OCI-LY1 (cell line): ENCODE measurements around the gene ERBB2.

Experiments
- H2AFZ ChIP-seq: fragments of 200-600 bp; sonication (generic), shearing (Covaris generic); 2 replicates; pipeline ENCODE4 v1.6.0; 2014; ENCODE audit warnings: antibody characterized with exemption, mild to moderate bottlenecking, low read length
- H3F3A ChIP-seq: fragments of 200-600 bp; sonication (generic), shearing (Covaris generic); 2 replicates; pipeline ENCODE4 v1.6.0; 2014; ENCODE audit warnings: mild to moderate bottlenecking, antibody characterized with exemption, low read length, moderate library complexity; ENCODE audit not compliant: insufficient read depth
- H3K27ac ChIP-seq: fragments of 200-600 bp; sonication (generic); 2 replicates; pipeline ENCODE4 v1.5.1; 2014; ENCODE audit warnings: low read length, mixed run types, mild to moderate bottlenecking, low read depth; ENCODE audit not compliant: poor library complexity, severe bottlenecking
- H3K27me3 ChIP-seq: fragments of 200-600 bp; sonication (generic); 2 replicates; pipeline ENCODE4 v1.6.0; 2014; ENCODE audit warnings: antibody characterized with exemption, mild to moderate bottlenecking, low read length, moderate library complexity; ENCODE audit not compliant: insufficient read depth
- H3K36me3 ChIP-seq: fragments of 200-600 bp; sonication (generic); 2 replicates; pipeline ENCODE4 v1.6.1; 2014; ENCODE audit warnings: mild to moderate bottlenecking, antibody characterized with exemption, low read length, moderate library complexity, mixed read lengths; ENCODE audit not compliant: insufficient read depth
- H3K4me1 ChIP-seq: fragments of 200-600 bp; sonication (generic); 2 replicates; pipeline ENCODE4 v1.5.1; 2014; ENCODE audit warnings: mild to moderate bottlenecking, low read length, moderate library complexity; ENCODE audit not compliant: insufficient read depth, severe bottlenecking
- H3K4me2 ChIP-seq: fragments of 200-600 bp; sonication (generic), shearing (Covaris generic); 2 replicates; pipeline ENCODE4 v1.6.1; 2014; ENCODE audit warnings: low read length
- H3K4me3 ChIP-seq: fragments of 200-600 bp; sonication (generic); 2 replicates; pipeline ENCODE4 v1.5.1; 2014; ENCODE audit warnings: low read length, low read depth, mild to moderate bottlenecking, mixed read lengths; ENCODE audit not compliant: poor library complexity, severe bottlenecking
- H3K79me2 ChIP-seq: fragments of 200-600 bp; shearing (Covaris generic); 2 replicates; pipeline ENCODE4 v1.6.1; 2016; ENCODE audit warnings: mixed run types, low read length, mixed read lengths; ENCODE audit not compliant: insufficient read depth
- H3K9ac ChIP-seq: fragments of 200-600 bp; sonication (generic), shearing (Covaris generic); 2 replicates; pipeline ENCODE4 v1.6.1; 2014; ENCODE audit warnings: mild to moderate bottlenecking, low read length, mixed read lengths
- H3K9me2 ChIP-seq: fragments of 200-600 bp; sonication (generic), shearing (Covaris generic); 2 replicates; pipeline ENCODE4 v1.6.1; 2014; ENCODE audit warnings: low read depth, mild to moderate bottlenecking, low read length, mixed read lengths
- H3K9me3 ChIP-seq: fragments of 200-600 bp; shearing (Covaris generic); 2 replicates; pipeline ENCODE4 v1.6.1; 2014; ENCODE audit warnings: low read length, mixed read lengths
- H4K20me1 ChIP-seq: fragments of 200-600 bp; sonication (generic), shearing (Covaris generic); 2 replicates; pipeline ENCODE4 v1.6.0; 2016; ENCODE audit warnings: mild to moderate bottlenecking, low read length; ENCODE audit not compliant: insufficient read depth
- CTCF ChIP-seq: fragments of 200-600 bp; sonication (generic), shearing (Covaris generic); IDR thresholded peaks from 2 replicates; pipeline ENCODE4 v1.5.1; 2017; ENCODE audit warnings: mild to moderate bottlenecking, antibody characterized with exemption, low read length, moderate library complexity, mixed read lengths
- EZH2 ChIP-seq: fragments of 200-600 bp; sonication (generic), shearing (Covaris generic); IDR thresholded peaks from 2 replicates; pipeline ENCODE4 v1.8.0; 2017; ENCODE audit warnings: borderline replicate concordance, mixed run types, mild to moderate bottlenecking, antibody characterized with exemption, low read length, moderate library complexity, mixed read lengths

ERBB2 gene

GRCh38 chr17:39737760-39738567 lies 38.1 kb downstream of the ERBB2 start, which contains the start of gene GRB7:
GRB7 (plus strand) TSS chr17:39737938; CDS start chr17:39742302, 4,364 bp downstream.
- H3K27ac ChIP-seq = no peak within 1 kb of the TSS
- no peaks in the 10 kb centered on the region for H3K9me3 ChIP-seq
- peak within 1 kb of the TSS; percentile 57 for H3K4me2 ChIP-seq
- peak within 1 kb of the TSS; percentile 23; the same call in 1 of the 2 replicates for H3K9ac ChIP-seq
- H3K27me3 ChIP-seq = peaks cover 7% of the 10 kb centered on the region; the same call in 1 of the 2 replicates
- H3K79me2 ChIP-seq = no peaks in the 10 kb centered on the region
- no peaks in the 10 kb centered on the region for H3K9me2 ChIP-seq
- TF ChIP-seq CTCF (no peak), EZH2 (no peak)
- peaks cover 30% of the 10 kb centered on the region for H3K4me1 ChIP-seq
- H4K20me1 ChIP-seq = no peaks in the 10 kb centered on the region
- no peaks in the 10 kb centered on the region for H3K36me3 ChIP-seq
- H3F3A ChIP-seq = no peaks in the 10 kb centered on the region; the same call in 1 of the 2 replicates
- no peak within 1 kb of the TSS for H2AFZ ChIP-seq
- H3K4me3 ChIP-seq = peak within 1 kb of the TSS; percentile 44

DNA sequence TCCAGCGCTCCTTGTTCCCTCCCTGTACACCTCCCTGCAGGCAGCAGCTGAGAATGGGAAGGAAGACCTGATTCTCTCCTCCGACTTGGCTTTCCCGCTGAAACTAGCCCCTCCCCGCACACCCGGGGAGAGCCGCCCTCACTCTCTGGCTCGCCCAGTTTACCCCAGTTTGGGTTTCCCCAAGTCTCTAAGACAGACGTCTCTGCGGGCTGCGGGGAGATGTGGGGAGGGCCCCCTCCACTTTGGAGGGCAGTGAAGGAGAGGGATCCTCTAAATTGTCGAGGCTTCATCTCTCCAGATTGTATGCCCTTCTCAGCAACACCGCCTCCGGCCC lies 38.7 kb downstream of the ERBB2 start:
- H2AFZ ChIP-seq = no peak overlapping the region
- peak overlapping the region; percentile 44 for H3K4me3 ChIP-seq
- peaks cover 7% of the 10 kb centered on the region; the same call in 1 of the 2 replicates for H3K27me3 ChIP-seq

More for the DNA sequence above, 38.7 kb downstream of the ERBB2 start:
- TF ChIP-seq EZH2 (no peak), CTCF (no peak)
- H3K9ac ChIP-seq = peak overlapping the region; percentile 23; the same call in 1 of the 2 replicates
- peak overlapping the region; percentile 57; the same call in 1 of the 2 replicates for H3K4me2 ChIP-seq
- H3K4me1 ChIP-seq = peaks cover 30% of the 10 kb centered on the region
- no peak overlapping the region for H3K27ac ChIP-seq
- H4K20me1 ChIP-seq = no peaks in the 10 kb centered on the region
- H3K9me2 ChIP-seq = no peaks in the 10 kb centered on the region
- no peaks in the 10 kb centered on the region for H3K9me3 ChIP-seq
- H3F3A ChIP-seq = no peaks in the 10 kb centered on the region; the same call in 1 of the 2 replicates
- H3K36me3 ChIP-seq = no peaks in the 10 kb centered on the region
- H3K79me2 ChIP-seq = no peaks in the 10 kb centered on the region
